Nephron (organoid): ENCODE data around the gene NHSL1.
A peak's percentile ranks its signal among the peaks of the same experiment; 100 is the strongest.

ENCODE experiments used
- H3K27ac Mint-ChIP-seq, 3 experiments: 2 replicates each; pipeline ENCODE4 v1.8.0; 2020; ENCODE audit warnings: mixed read lengths in 3 of 3, mild to moderate bottlenecking in 2 of 3, moderate library complexity in 1 of 3
- H3K27me3 Mint-ChIP-seq: 2 replicates; pipeline ENCODE4 v1.8.0; 2021; ENCODE audit warnings: low read depth, mild to moderate bottlenecking, moderate library complexity, mixed read lengths
- H3K36me3 Mint-ChIP-seq: 2 replicates; pipeline ENCODE4 v1.8.0; 2020; ENCODE audit warnings: low read depth, mixed read lengths
- H3K4me1 Mint-ChIP-seq: 2 replicates; pipeline ENCODE4 v1.8.0; 2020; ENCODE audit warnings: mixed read lengths
- H3K4me3 Mint-ChIP-seq, 3 experiments: 2 replicates each; pipeline ENCODE4 v1.8.0; 2020; ENCODE audit warnings: mild to moderate bottlenecking in 3 of 3, mixed read lengths in 3 of 3, moderate library complexity in 2 of 3
- H3K9me3 Mint-ChIP-seq: 2 replicates; pipeline ENCODE4 v1.8.0; 2020; ENCODE audit warnings: mixed read lengths
- TF ChIP-seq, protein P1 (sequence below), 3 experiments: fragments of 200-600 bp; sonication (generic); IDR thresholded peaks; one replicate each; pipeline ENCODE4 v1.5.0; 2021; ENCODE audit warnings: antibody characterized with exemption in 3 of 3; ENCODE audit not compliant: unreplicated experiment in 3 of 3

NHSL1 gene

GRCh38 chr6:138514860-138515540 lies 15.7 kb upstream of the NHSL1 start:
- Mint-ChIP-seq H3K27me3 (no peaks in the 10 kb centered on the region), H3K4me1 (peaks cover 9% of the 10 kb centered on the region), H3K36me3 (peaks cover 7% of the 10 kb centered on the region), H3K27ac (no peak overlapping the region), H3K9me3 (peaks cover 4% of the 10 kb centered on the region), H3K4me3 (no peak overlapping the region)
- TF ChIP-seq, protein P1, sequence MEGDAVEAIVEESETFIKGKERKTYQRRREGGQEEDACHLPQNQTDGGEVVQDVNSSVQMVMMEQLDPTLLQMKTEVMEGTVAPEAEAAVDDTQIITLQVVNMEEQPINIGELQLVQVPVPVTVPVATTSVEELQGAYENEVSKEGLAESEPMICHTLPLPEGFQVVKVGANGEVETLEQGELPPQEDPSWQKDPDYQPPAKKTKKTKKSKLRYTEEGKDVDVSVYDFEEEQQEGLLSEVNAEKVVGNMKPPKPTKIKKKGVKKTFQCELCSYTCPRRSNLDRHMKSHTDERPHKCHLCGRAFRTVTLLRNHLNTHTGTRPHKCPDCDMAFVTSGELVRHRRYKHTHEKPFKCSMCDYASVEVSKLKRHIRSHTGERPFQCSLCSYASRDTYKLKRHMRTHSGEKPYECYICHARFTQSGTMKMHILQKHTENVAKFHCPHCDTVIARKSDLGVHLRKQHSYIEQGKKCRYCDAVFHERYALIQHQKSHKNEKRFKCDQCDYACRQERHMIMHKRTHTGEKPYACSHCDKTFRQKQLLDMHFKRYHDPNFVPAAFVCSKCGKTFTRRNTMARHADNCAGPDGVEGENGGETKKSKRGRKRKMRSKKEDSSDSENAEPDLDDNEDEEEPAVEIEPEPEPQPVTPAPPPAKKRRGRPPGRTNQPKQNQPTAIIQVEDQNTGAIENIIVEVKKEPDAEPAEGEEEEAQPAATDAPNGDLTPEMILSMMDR (IDR thresholded peaks at IDR 0.05; ENCODE audit: unreplicated experiment in 3 of 3): no peak

DNA sequence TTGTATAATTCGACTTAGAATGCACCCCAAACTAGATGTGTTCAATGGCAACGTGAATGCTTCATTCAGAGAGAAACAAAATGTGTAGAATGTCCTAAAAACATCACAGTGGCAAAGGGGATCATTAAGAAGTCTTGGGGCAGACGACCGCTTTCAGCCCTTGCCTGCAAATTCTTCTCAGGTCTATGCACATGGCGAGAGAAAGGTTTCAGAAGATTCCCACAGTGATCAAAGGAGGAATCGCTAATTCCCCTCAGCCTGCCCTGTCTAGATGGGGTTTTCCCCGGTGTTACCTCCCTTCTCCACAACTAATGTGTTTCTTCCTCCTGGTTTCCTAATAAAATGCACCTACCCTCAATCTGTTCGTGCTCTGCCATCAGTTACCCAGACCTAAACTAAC lies 13.3 kb upstream of the NHSL1 start:
- TF ChIP-seq, protein P1 (IDR thresholded peaks at IDR 0.05; ENCODE audit: unreplicated experiment in 3 of 3): no peak
- H3K27me3 Mint-ChIP-seq: no peaks in the 10 kb centered on the region
- no peak overlapping the region for H3K27ac Mint-ChIP-seq
- peaks cover 3% of the 10 kb centered on the region for H3K36me3 Mint-ChIP-seq
- H3K4me3 Mint-ChIP-seq: peak overlapping the region in 1 of 3 experiments; percentile 5
- H3K4me1 Mint-ChIP-seq: peaks cover 9% of the 10 kb centered on the region
- peaks cover under 1% of the 10 kb centered on the region for H3K9me3 Mint-ChIP-seq

- Mint-ChIP-seq H3K27ac (no peak overlapping the region), H3K4me3 (no peak overlapping the region), H3K27me3 (no peaks in the 10 kb centered on the region)
Observed at GRCh38 chr6:138510093-138510492, 10.8 kb upstream of the NHSL1 start.

GRCh38 chr6:138509371-138509770 lies 10.1 kb upstream of the NHSL1 start:
- Mint-ChIP-seq H3K27me3 (no peaks in the 10 kb centered on the region), H3K36me3 (no peaks in the 10 kb centered on the region), H3K4me3 (no peak overlapping the region), H3K4me1 (peaks cover 11% of the 10 kb centered on the region), H3K9me3 (no peaks in the 10 kb centered on the region), H3K27ac (no peak overlapping the region)
- TF ChIP-seq, protein P1 (IDR thresholded peaks at IDR 0.05; ENCODE audit: unreplicated experiment in 3 of 3): peak; percentile 15 to 62 (median 31)

More at GRCh38 chr6:138510093-138510492, 10.8 kb upstream of the NHSL1 start:
- Mint-ChIP-seq H3K36me3 (no peaks in the 10 kb centered on the region), H3K9me3 (no peaks in the 10 kb centered on the region), H3K4me1 (peaks cover 9% of the 10 kb centered on the region)
- TF ChIP-seq, protein P1 (IDR thresholded peaks at IDR 0.05; ENCODE audit: unreplicated experiment in 3 of 3): no peak

GRCh38 chr6:138508676-138508988 lies 9.3 kb upstream of the NHSL1 start:
- H3K36me3 Mint-ChIP-seq: no peaks in the 10 kb centered on the region
- H3K4me1 Mint-ChIP-seq: peaks cover 18% of the 10 kb centered on the region
- H3K4me3 Mint-ChIP-seq: no peak overlapping the region
- no peaks in the 10 kb centered on the region for H3K9me3 Mint-ChIP-seq
- H3K27me3 Mint-ChIP-seq: no peaks in the 10 kb centered on the region
- TF ChIP-seq, protein P1 (IDR thresholded peaks at IDR 0.05; ENCODE audit: unreplicated experiment in 3 of 3): no peak
- H3K27ac Mint-ChIP-seq: no peak overlapping the region
